Left lung (tissue), 10 donors: Measurements from ENCODE around the gene PRDX4. TPM values are rescaled to one million over a fixed set of nuclear protein-coding genes. Genes with fewer than 3 reads are reported as not detected.

Source experiments
- ATAC-seq: fragments of 200-7000 bp; cut with Tn5 transposase; one replicate; pipeline ENCODE4 v1.9.1; 2020; ENCODE audit warnings: moderate library complexity
- DNase-seq, 4 donors: peaks; one replicate each; pipeline ENCODE4 v3.0.0-alpha.2; 2013 to 2020
- H3K27ac ChIP-seq, 2 donors: fragments of 200-600 bp; sonication (generic) in 1 of 2; one replicate each; pipeline versions ENCODE4 v1.5.0 to v1.8.0; 2020 to 2021
- H3K27me3 ChIP-seq, 2 donors: fragments of 200-600 bp; sonication (generic) in 1 of 2; one replicate each; pipeline versions ENCODE4 v1.5.0 to v1.8.0; 2020 to 2021
- H3K36me3 ChIP-seq, 2 donors: fragments of 200-600 bp; sonication (generic) in 1 of 2; one replicate each; pipeline versions ENCODE4 v1.5.0 to v1.8.0; 2020 to 2021
- H3K4me1 ChIP-seq, 2 donors: fragments of 200-600 bp; one replicate each; pipeline ENCODE4 v1.8.0; 2021
- H3K4me3 ChIP-seq, 2 donors: fragments of 200-600 bp; sonication (generic) in 1 of 2; one replicate each; pipeline versions ENCODE4 v1.5.0 to v1.8.0; 2020 to 2021; ENCODE audit warnings: mild to moderate bottlenecking in 1 of 2
- H3K9me3 ChIP-seq, 2 donors: fragments of 200-600 bp; sonication (generic) in 1 of 2; one replicate each; pipeline versions ENCODE4 v1.5.0 to v1.8.0; 2020 to 2021
- CTCF ChIP-seq, 2 donors: fragments of 200-600 bp; sonication (generic) in 1 of 2; IDR thresholded peaks; one replicate each; pipeline versions ENCODE4 v1.5.0 to v1.8.0; 2021; ENCODE audit warnings: antibody characterized with exemption in 2 of 2
- intact Hi-C, 2 donors: fragments of 100-400 bp; cut with DNase I; formaldehyde crosslinking; loops; one replicate each; pipeline versions ENCODE4 v1.11.2 to v1.14.2; 2022
- polyA plus RNA-seq, 6 donors: library from polyadenylated mRNA; unstranded; fragments of 120-200 nt; gene quantifications; one replicate each; pipeline ENCODE4 v1.2.1, GENCODE V29; 2013; ENCODE audit not compliant: insufficient read length in 6 of 6
- total RNA-seq, 2 donors: library from RNA; stranded (reverse); fragmentation: NEBNext Ultra II Directional; extraction: Animal tissue kit (Norgen Biotek cat#: 25700); gene quantifications; one replicate each; pipeline ENCODE4 v1.2.1, GENCODE V29; 2021
- donor health status: DM: no; HTN: yes; CAD: no.
- donor health status: DM: no; HTN: no; CAD: no.

The PRDX4 gene
- total and polyA plus RNA-seq, 8 donors = 91.5 to 115 (median 101) TPM

- Histone ChIP-seq H3K36me3 (peaks cover 0 to 55% of the 10 kb centered on the region in 2 donors), H3K4me1 (no peaks in the 10 kb centered on the region), H3K27me3 (no peaks in the 10 kb centered on the region), H3K9me3 (no peaks in the 10 kb centered on the region), H3K27ac (peak overlapping the region in 1 of 2 donors; percentile 28), H3K4me3 (no peak overlapping the region)
- DNase-seq (no peak), ATAC-seq (no peak)
- TF ChIP-seq CTCF (IDR thresholded peaks at IDR 0.05) = no peak
- intact Hi-C loops = no loop called here
Measured at GRCh38 chrX:23726191-23726590, 58.9 kb downstream of the PRDX4 start.

GRCh38 chrX:23727206-23727605 lies 59.9 kb downstream of the PRDX4 start:
- intact Hi-C loops = no loop called here
- Histone ChIP-seq H3K4me3 (no peak overlapping the region), H3K4me1 (no peaks in the 10 kb centered on the region), H3K9me3 (no peaks in the 10 kb centered on the region), H3K36me3 (peaks cover 0 to 50% of the 10 kb centered on the region in 2 donors), H3K27ac (no peak overlapping the region), H3K27me3 (no peaks in the 10 kb centered on the region)
- no peak for TF ChIP-seq CTCF (IDR thresholded peaks at IDR 0.05)
- ATAC-seq (no peak), DNase-seq (no peak)

GRCh38 chrX:23729214-23729613 lies 61.9 kb downstream of the PRDX4 start:
- intact Hi-C loops = no loop called here
- no peak overlapping the region for H3K27ac ChIP-seq
- ATAC-seq (no peak), DNase-seq (no peak)
- H3K9me3 ChIP-seq = no peaks in the 10 kb centered on the region
- H3K4me3 ChIP-seq = no peak overlapping the region
- no peak for TF ChIP-seq CTCF (IDR thresholded peaks at IDR 0.05)
- peaks cover 0 to 3% of the 10 kb centered on the region in 2 donors for H3K4me1 ChIP-seq
- H3K36me3 ChIP-seq = peaks cover 0 to 31% of the 10 kb centered on the region in 2 donors
- no peaks in the 10 kb centered on the region for H3K27me3 ChIP-seq

- ATAC-seq (no peak), DNase-seq (no peak)
- H3K36me3 ChIP-seq = peaks cover 0 to 23% of the 10 kb centered on the region in 2 donors
- H3K9me3 ChIP-seq = no peaks in the 10 kb centered on the region
- H3K27me3 ChIP-seq = peaks cover 0 to 6% of the 10 kb centered on the region in 2 donors
- intact Hi-C loops = no loop called here
- peaks cover 0 to 3% of the 10 kb centered on the region in 2 donors for H3K4me1 ChIP-seq
- H3K4me3 ChIP-seq = no peak overlapping the region
- no peak overlapping the region for H3K27ac ChIP-seq
- TF ChIP-seq CTCF (IDR thresholded peaks at IDR 0.05) = no peak
Measured at GRCh38 chrX:23731951-23732350, 64.7 kb downstream of the PRDX4 start.

GRCh38 chrX:23732704-23733103 lies 65.4 kb downstream of the PRDX4 start:
- intact Hi-C loops = no loop called here
- ATAC-seq = no peak
- peak overlapping the region in 1 of 2 donors; percentile 55 for H3K27ac ChIP-seq

More at GRCh38 chrX:23732704-23733103, 65.4 kb downstream of the PRDX4 start:
- DNase-seq = no peak
- Histone ChIP-seq H3K4me1 (peaks cover 0 to 3% of the 10 kb centered on the region in 2 donors), H3K4me3 (no peak overlapping the region), H3K27me3 (peaks cover 0 to 6% of the 10 kb centered on the region in 2 donors), H3K9me3 (no peaks in the 10 kb centered on the region), H3K36me3 (peaks cover 0 to 23% of the 10 kb centered on the region in 2 donors)
- TF ChIP-seq CTCF (IDR thresholded peaks at IDR 0.05) = no peak

Other genes with a start within 250 kb of the PRDX4 start
- gene ACOT9, start 75.8 kb downstream of the PRDX4 start, total RNA-seq = 10 to 100 TPM; 43.9 to 52.3 TPM
- 10 to 100 TPM; 39.8 to 48.0 (median 42.8) TPM for gene ACOT9, start 75.8 kb downstream of the PRDX4 start, polyA plus RNA-seq
- gene SAT1, start 115.7 kb downstream of the PRDX4 start, total RNA-seq = 100 to 1,000 TPM; 723 to 970 TPM
- gene SAT1, start 115.7 kb downstream of the PRDX4 start, polyA plus RNA-seq = 100 to 1,000 TPM; 266 to 434 (median 355) TPM
- 10 to 100 TPM; 20.1 to 23.1 TPM for gene APOO, start 240.4 kb downstream of the PRDX4 start, total RNA-seq
- 10 to 100 TPM; 15.9 to 24.3 (median 19.2) TPM for gene APOO, start 240.4 kb downstream of the PRDX4 start, polyA plus RNA-seq
- gene CXorf58, start 240.5 kb downstream of the PRDX4 start, total RNA-seq = not detected
- under 1 TPM in 5 of 6 donors, not detected in 1; 0.13 to 0.52 (median 0.25) TPM for gene CXorf58, start 240.5 kb downstream of the PRDX4 start, polyA plus RNA-seq